Jurkat, Clone E6-1 (cell line): ENCODE data around the gene LRMDA.
A peak's percentile ranks its signal among the peaks of the same experiment; 100 is the strongest.
"Not testable (repeated sequence)": the region's sequence is repeated elsewhere in the genome, so short reads cannot be mapped to it uniquely, and the experiment has no call there.

ENCODE experiments used
- DNase-seq: peaks from one replicate; pipeline ENCODE4 v3.0.0-alpha.2; 2011; ENCODE audit warnings: low read depth, low spot score
- H3K4me3 ChIP-seq: 2 replicates; pipeline ENCODE4 v1.5.1; 2011; ENCODE audit warnings: mild to moderate bottlenecking, low read length, control low read depth, moderate library complexity

The LRMDA gene

DNA sequence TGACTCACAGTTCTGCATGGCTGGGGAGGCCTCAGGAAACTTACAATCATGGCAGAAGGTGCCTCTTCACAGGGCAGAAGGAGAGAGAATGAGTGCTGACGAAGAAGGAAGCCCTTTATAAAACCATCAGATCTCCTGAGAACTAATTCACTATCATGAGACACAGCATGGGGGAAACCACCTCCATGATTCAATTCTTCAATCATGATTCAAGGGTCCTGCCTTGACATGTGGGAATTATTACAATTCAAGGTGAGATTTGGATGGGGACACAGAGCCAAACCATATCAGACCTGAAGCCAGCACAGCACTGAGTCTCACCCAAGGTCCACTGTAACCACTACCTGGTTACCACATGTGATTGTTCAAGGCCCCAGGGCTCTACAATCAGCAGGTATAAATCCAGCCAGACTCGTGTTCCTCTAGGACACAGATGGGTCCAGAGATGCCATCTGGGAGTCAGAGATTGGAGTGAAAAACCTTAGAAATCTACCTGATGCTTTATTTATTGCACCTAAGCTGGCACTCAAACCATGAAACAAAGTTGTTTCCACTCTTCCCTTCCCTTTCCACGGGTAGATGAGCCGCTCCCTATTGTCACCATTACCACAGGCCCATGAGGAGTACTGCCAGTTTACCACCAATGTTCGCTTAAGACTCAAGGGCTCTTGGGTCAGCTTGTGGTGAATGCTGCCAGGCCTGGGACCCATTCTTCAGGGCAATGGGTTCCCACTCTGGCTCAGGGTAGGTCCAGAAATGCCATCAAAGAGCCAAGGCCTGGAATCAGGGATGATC, 1061.5 kb downstream of the LRMDA start:
- DNase-seq: no peak
- no peak overlapping the region for H3K4me3 ChIP-seq

DNA sequence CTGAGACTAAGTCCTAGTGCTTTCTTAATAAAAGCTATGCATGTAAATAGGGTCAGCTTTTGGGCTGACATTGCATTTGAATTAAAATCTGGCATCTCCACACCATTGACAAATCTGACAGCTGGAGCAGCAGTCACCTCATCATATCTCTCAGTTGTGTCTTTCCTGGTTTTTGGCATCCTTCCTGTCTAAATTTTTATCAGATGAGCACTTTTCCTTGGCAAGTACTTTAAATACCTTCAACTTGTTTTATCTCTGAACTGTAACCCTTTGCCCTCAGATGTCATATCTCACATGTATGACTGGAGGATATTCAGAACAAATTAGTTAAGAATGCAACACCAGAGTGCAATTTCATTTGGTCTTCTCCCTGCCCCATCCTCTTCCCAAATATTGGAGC, 1066.2 kb downstream of the LRMDA start:
- H3K4me3 ChIP-seq: no peak overlapping the region
- DNase-seq: no peak

DNA sequence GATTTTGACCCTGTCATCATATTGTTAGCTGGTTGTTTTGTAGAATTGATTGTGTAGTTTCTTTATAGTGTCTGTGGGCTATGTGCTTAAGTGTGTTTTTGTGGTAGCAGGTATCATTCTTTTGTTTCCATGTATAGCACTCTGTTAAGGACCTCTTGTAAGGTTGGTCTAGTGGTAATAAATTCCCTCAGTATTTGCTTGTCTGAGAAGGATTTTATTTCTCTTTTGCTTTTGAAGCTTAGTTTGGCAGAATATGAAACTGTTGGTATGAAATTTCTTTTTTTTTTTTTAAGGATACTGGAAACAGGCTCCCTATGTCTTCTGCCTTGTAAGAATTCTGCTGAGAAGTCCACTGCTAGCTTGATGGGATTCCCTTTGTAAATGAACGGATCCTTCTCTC, 1073.4 kb downstream of the LRMDA start:
- DNase-seq: no peak

DNA sequence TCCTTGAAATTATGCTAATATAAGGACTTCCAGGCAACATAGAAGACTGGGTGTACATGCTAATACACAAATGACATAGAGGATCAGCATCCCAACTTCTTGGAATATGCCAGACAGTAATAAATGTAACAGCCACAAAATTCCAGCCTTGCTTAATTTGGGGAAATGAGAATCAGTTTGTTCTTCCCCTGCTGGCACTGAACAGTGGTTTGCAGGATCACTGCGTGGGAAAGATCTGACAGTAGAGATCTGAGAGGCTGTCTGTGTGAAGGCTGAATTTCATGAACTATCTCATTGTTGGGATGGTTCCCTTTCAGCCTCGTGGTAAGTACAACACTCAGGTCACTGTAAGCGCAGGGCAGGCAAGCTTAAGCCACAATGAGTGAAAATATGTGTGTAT, 1078.0 kb downstream of the LRMDA start:
- no peak for DNase-seq
- no peak overlapping the region for H3K4me3 ChIP-seq

More for the DNA sequence above, 1073.4 kb downstream of the LRMDA start:
- H3K4me3 ChIP-seq: no peak overlapping the region

GRCh38 chr10:76514321-76514720, 1082.9 kb downstream of the LRMDA start:
- H3K4me3 ChIP-seq: no peak overlapping the region

GRCh38 chr10:76514869-76515268, 1083.4 kb downstream of the LRMDA start:
- DNase-seq: no peak
- no peak overlapping the region for H3K4me3 ChIP-seq

More at GRCh38 chr10:76514321-76514720, 1082.9 kb downstream of the LRMDA start:
- no peak for DNase-seq

DNA sequence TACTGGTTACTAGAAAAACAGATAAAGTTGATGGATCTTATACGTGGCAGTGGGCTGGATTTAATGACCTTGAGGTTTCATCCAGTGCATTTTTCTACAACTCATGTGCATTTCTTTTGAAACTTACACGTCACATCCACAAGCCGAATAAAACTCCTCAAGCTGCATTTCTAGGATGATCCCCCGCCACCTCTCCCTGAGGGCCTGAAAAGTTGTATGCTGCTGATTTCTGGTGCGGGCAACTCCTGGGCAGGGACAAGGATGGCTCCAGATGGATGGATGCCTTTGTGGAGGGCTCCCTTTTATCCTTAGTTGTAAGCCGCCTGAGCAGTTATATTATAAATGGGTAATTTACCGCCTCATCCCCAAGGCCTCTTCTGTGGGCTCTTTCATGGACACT, 1091.1 kb downstream of the LRMDA start:
- no peak for DNase-seq
- no peak overlapping the region for H3K4me3 ChIP-seq

- no peak overlapping the region for H3K4me3 ChIP-seq
- no peak for DNase-seq
These were observed 1091.8 kb downstream of the LRMDA start for GRCh38 chr10:76523246-76523645.

GRCh38 chr10:76523791-76524351, 1092.4 kb downstream of the LRMDA start:
- no peak overlapping the region for H3K4me3 ChIP-seq
- no peak for DNase-seq

DNA sequence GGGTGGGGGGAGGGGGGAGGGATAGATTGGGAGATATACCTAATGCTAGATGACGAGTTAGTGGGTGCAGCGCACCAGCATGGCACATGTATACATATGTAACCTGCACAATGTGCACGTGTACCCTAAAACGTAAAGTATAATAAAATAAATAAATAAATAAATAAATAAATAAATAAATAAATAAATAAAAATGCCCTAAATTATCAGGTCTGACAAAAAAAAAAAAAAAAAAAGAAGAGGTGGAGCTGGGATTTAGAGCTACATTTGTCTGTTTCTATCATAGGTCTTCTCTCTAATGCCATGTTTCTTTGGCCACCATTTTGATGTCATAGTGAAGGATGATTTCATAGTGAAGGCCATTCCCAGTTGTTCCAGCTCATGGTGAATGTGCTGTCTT, 1095.4 kb downstream of the LRMDA start:
- not testable (repeated sequence) for H3K4me3 ChIP-seq, DNase-seq

GRCh38 chr10:76540331-76540730, 1108.9 kb downstream of the LRMDA start:
- H3K4me3 ChIP-seq: no peak overlapping the region
- DNase-seq: no peak

- no peak for DNase-seq
These were observed 1109.4 kb downstream of the LRMDA start for GRCh38 chr10:76540786-76541185.

DNA sequence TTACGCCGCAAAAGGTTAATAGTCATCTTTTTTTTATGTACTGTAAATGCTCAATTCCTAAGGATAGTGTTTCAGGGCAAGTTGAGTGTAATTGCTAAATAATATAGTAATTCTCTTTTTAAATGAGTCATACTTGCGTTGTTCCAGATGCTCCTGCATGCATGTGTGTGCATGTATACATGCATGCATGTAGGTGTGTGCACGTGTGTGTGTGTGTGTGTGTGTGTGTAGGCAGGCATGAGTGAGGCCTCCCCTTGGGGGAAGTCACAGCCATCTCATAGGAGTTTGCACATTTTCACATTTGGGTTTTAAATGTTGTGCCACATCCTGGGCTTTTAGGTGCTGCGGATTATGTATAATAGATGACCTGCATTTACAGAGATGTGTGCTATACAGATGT, 1110.4 kb downstream of the LRMDA start:
- no peak overlapping the region for H3K4me3 ChIP-seq
- DNase-seq: no peak

More at GRCh38 chr10:76540786-76541185, 1109.4 kb downstream of the LRMDA start:
- no peak overlapping the region for H3K4me3 ChIP-seq

GRCh38 chr10:76542307-76542930, 1111.0 kb downstream of the LRMDA start:
- H3K4me3 ChIP-seq: no peak overlapping the region
- DNase-seq: no peak

DNA sequence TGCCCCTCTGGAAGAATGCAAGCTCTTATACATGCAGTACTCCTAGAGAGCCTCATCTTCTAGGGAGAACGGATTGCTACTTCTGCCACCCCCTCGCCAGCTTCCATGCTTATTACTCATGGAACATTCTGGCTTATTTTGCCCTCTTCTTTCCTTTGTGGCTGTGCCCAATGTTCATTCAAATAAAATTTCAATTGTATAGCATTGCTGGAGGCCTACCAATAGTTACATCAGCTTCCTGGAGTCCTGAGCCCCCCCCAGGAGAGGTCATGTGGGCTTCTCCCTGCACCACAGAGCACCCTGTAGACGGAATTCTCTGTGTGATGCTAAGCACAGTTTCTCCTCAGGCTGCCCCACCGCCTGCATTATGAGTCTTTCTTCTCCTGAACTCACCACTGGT, 1112.2 kb downstream of the LRMDA start:
- no peak overlapping the region for H3K4me3 ChIP-seq
- DNase-seq: no peak

GRCh38 chr10:76544789-76545188, 1113.4 kb downstream of the LRMDA start:
- no peak for DNase-seq
- no peak overlapping the region for H3K4me3 ChIP-seq

DNA sequence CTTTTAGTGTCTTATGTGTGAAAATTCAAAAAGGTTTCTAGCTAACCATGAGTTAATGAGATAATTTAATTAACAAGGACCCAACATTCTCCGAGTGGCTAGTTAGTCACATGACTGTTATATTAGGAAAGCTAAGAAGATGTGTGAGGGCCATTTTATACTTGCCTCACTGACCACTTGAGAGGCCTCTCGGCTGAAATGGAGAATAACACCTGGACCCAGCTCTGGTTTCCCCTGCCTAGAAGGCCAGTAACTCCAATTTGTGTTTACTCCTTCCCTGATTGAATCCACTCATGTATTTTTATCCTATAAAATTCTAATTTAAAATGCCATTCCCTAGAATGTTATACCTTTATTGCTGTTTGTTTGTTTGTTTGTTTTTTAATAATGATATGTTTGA, 1115.0 kb downstream of the LRMDA start:
- no peak overlapping the region for H3K4me3 ChIP-seq
- no peak for DNase-seq

GRCh38 chr10:76547352-76547972, 1116.0 kb downstream of the LRMDA start:
- no peak overlapping the region for H3K4me3 ChIP-seq
- DNase-seq: peak; percentile 74

DNA sequence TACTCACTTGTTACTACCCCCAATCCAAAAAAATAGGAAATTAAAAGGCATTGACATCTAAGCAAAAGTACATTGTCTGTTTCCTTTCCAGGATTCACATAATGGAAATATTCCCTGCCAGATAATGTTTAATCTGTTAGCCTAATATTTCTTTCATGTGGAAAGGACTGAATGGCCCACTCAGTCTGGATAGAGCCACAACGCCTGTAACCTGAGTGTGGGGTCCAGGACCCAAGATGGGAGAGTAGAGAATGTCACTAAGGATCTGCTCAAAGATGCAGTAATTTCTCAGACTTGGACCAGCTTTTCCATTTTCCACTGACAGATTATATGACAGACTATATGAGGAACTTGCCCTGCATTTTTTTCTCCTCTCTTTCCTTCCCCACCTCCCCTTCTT, 1117.3 kb downstream of the LRMDA start:
- H3K4me3 ChIP-seq: no peak overlapping the region
- DNase-seq: no peak

- no peak for DNase-seq
These were observed 1117.7 kb downstream of the LRMDA start for GRCh38 chr10:76549171-76549570.

More at GRCh38 chr10:76549171-76549570, 1117.7 kb downstream of the LRMDA start:
- H3K4me3 ChIP-seq: no peak overlapping the region
